OCI-LY1 (cell line): ENCODE results near the gene LRMDA.

Experiments used
- H2AFZ ChIP-seq: fragments of 200-600 bp; sonication (generic), shearing (Covaris generic); 2 replicates; pipeline ENCODE4 v1.6.0; 2014; ENCODE audit warnings: antibody characterized with exemption, mild to moderate bottlenecking, low read length
- H3F3A ChIP-seq: fragments of 200-600 bp; sonication (generic), shearing (Covaris generic); 2 replicates; pipeline ENCODE4 v1.6.0; 2014; ENCODE audit warnings: mild to moderate bottlenecking, antibody characterized with exemption, low read length, moderate library complexity; ENCODE audit not compliant: insufficient read depth
- H3K27ac ChIP-seq: fragments of 200-600 bp; sonication (generic); 2 replicates; pipeline ENCODE4 v1.5.1; 2014; ENCODE audit warnings: low read length, mixed run types, mild to moderate bottlenecking, low read depth; ENCODE audit not compliant: poor library complexity, severe bottlenecking
- H3K27me3 ChIP-seq: fragments of 200-600 bp; sonication (generic); 2 replicates; pipeline ENCODE4 v1.6.0; 2014; ENCODE audit warnings: antibody characterized with exemption, mild to moderate bottlenecking, low read length, moderate library complexity; ENCODE audit not compliant: insufficient read depth
- H3K36me3 ChIP-seq: fragments of 200-600 bp; sonication (generic); 2 replicates; pipeline ENCODE4 v1.6.1; 2014; ENCODE audit warnings: mild to moderate bottlenecking, antibody characterized with exemption, low read length, moderate library complexity, mixed read lengths; ENCODE audit not compliant: insufficient read depth
- H3K4me1 ChIP-seq: fragments of 200-600 bp; sonication (generic); 2 replicates; pipeline ENCODE4 v1.5.1; 2014; ENCODE audit warnings: mild to moderate bottlenecking, low read length, moderate library complexity; ENCODE audit not compliant: insufficient read depth, severe bottlenecking
- H3K4me2 ChIP-seq: fragments of 200-600 bp; sonication (generic), shearing (Covaris generic); 2 replicates; pipeline ENCODE4 v1.6.1; 2014; ENCODE audit warnings: low read length
- H3K4me3 ChIP-seq: fragments of 200-600 bp; sonication (generic); 2 replicates; pipeline ENCODE4 v1.5.1; 2014; ENCODE audit warnings: low read length, low read depth, mild to moderate bottlenecking, mixed read lengths; ENCODE audit not compliant: poor library complexity, severe bottlenecking
- H3K79me2 ChIP-seq: fragments of 200-600 bp; shearing (Covaris generic); 2 replicates; pipeline ENCODE4 v1.6.1; 2016; ENCODE audit warnings: mixed run types, low read length, mixed read lengths; ENCODE audit not compliant: insufficient read depth
- H3K9ac ChIP-seq: fragments of 200-600 bp; sonication (generic), shearing (Covaris generic); 2 replicates; pipeline ENCODE4 v1.6.1; 2014; ENCODE audit warnings: mild to moderate bottlenecking, low read length, mixed read lengths
- H3K9me2 ChIP-seq: fragments of 200-600 bp; sonication (generic), shearing (Covaris generic); 2 replicates; pipeline ENCODE4 v1.6.1; 2014; ENCODE audit warnings: low read depth, mild to moderate bottlenecking, low read length, mixed read lengths
- H3K9me3 ChIP-seq: fragments of 200-600 bp; shearing (Covaris generic); 2 replicates; pipeline ENCODE4 v1.6.1; 2014; ENCODE audit warnings: low read length, mixed read lengths
- H4K20me1 ChIP-seq: fragments of 200-600 bp; sonication (generic), shearing (Covaris generic); 2 replicates; pipeline ENCODE4 v1.6.0; 2016; ENCODE audit warnings: mild to moderate bottlenecking, low read length; ENCODE audit not compliant: insufficient read depth
- CTCF ChIP-seq: fragments of 200-600 bp; sonication (generic), shearing (Covaris generic); IDR thresholded peaks from 2 replicates; pipeline ENCODE4 v1.5.1; 2017; ENCODE audit warnings: mild to moderate bottlenecking, antibody characterized with exemption, low read length, moderate library complexity, mixed read lengths
- EZH2 ChIP-seq: fragments of 200-600 bp; sonication (generic), shearing (Covaris generic); IDR thresholded peaks from 2 replicates; pipeline ENCODE4 v1.8.0; 2017; ENCODE audit warnings: borderline replicate concordance, mixed run types, mild to moderate bottlenecking, antibody characterized with exemption, low read length, moderate library complexity, mixed read lengths

The LRMDA gene

GRCh38 chr10:75723319-75723980 lies 292.0 kb downstream of the LRMDA start:
- Histone ChIP-seq H3K9me3 (no peaks in the 10 kb centered on the region), H3K27ac (no peak overlapping the region), H3K9me2 (no peaks in the 10 kb centered on the region), H3K27me3 (no peaks in the 10 kb centered on the region), H3K4me3 (no peak overlapping the region), H3K9ac (no peak overlapping the region), H3K79me2 (no peaks in the 10 kb centered on the region), H3F3A (no peaks in the 10 kb centered on the region), H3K36me3 (no peaks in the 10 kb centered on the region), H3K4me2 (no peak overlapping the region), H4K20me1 (no peaks in the 10 kb centered on the region), H2AFZ (no peak overlapping the region), H3K4me1 (no peaks in the 10 kb centered on the region)
- TF ChIP-seq EZH2 (no peak), CTCF (no peak)

GRCh38 chr10:75724047-75724446 lies 292.6 kb downstream of the LRMDA start:
- Histone ChIP-seq H3K36me3 (no peaks in the 10 kb centered on the region), H3K4me2 (no peak overlapping the region), H3K27ac (no peak overlapping the region), H3K4me3 (no peak overlapping the region), H3K9me3 (no peaks in the 10 kb centered on the region), H4K20me1 (no peaks in the 10 kb centered on the region), H3K4me1 (no peaks in the 10 kb centered on the region), H3K27me3 (no peaks in the 10 kb centered on the region), H3K9me2 (no peaks in the 10 kb centered on the region), H2AFZ (no peak overlapping the region), H3F3A (no peaks in the 10 kb centered on the region), H3K9ac (no peak overlapping the region), H3K79me2 (no peaks in the 10 kb centered on the region)
- TF ChIP-seq CTCF = no peak
- TF ChIP-seq EZH2 = no peak

- H4K20me1 ChIP-seq = no peaks in the 10 kb centered on the region
- no peak overlapping the region for H2AFZ ChIP-seq
- no peaks in the 10 kb centered on the region for H3K4me1 ChIP-seq
- H3F3A ChIP-seq = no peaks in the 10 kb centered on the region
- no peaks in the 10 kb centered on the region for H3K36me3 ChIP-seq
- no peaks in the 10 kb centered on the region for H3K9me2 ChIP-seq
- H3K27me3 ChIP-seq = no peaks in the 10 kb centered on the region
- no peak for TF ChIP-seq EZH2
- no peak for TF ChIP-seq CTCF
- H3K9ac ChIP-seq = no peak overlapping the region
- H3K27ac ChIP-seq = no peak overlapping the region
- H3K4me2 ChIP-seq = no peak overlapping the region
- no peaks in the 10 kb centered on the region for H3K9me3 ChIP-seq
- H3K4me3 ChIP-seq = no peak overlapping the region
- H3K79me2 ChIP-seq = no peaks in the 10 kb centered on the region
These were observed 295.4 kb downstream of the LRMDA start for GRCh38 chr10:75726522-75727483.
